Measurements from ENCODE around the gene CD274.
A peak's percentile ranks its signal among the peaks of the same experiment; 100 is the strongest.
"Not testable (repeated sequence)": the region's sequence is repeated elsewhere in the genome, so short reads cannot be mapped to it uniquely, and the experiment has no call there.

The CD274 gene

DNA sequence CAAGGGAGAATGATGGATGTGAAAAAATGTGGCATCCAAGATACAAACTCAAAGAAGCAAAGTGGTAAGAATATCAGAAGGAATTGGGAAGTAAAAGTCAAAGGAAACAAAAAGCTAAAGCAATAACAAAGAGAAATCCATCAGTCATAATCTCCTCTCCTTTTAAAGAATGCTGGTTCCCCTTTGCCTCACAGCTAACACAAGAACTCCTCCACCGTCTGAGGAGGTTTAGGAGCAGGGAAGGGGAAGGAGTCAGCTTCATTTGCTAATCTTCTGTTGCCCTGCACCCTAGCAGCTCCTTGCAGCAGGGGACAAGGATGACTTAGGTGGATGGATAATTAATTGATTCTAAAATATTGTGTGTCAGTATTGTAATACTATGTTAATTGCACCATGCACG is 16.4 kb downstream of the CD274 start:
- DNase-seq (ENCODE audit: low read depth) = no peak

DNA sequence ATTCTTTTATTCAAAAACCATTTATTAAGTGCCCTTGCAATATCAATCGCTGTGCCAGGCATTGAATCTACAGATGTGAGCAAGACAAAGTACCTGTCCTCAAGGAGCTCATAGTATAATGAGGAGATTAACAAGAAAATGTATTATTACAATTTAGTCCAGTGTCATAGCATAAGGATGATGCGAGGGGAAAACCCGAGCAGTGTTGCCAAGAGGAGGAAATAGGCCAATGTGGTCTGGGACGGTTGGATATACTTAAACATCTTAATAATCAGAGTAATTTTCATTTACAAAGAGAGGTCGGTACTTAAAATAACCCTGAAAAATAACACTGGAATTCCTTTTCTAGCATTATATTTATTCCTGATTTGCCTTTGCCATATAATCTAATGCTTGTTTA is 18.5 kb downstream of the CD274 start:
- peak; percentile 34 for DNase-seq (ENCODE audit: low read depth)

DNA sequence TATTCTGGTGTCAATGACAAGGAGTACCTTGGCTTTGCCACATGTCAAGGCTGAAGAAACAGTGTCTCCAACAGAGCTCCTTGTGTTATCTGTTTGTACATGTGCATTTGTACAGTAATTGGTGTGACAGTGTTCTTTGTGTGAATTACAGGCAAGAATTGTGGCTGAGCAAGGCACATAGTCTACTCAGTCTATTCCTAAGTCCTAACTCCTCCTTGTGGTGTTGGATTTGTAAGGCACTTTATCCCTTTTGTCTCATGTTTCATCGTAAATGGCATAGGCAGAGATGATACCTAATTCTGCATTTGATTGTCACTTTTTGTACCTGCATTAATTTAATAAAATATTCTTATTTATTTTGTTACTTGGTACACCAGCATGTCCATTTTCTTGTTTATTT is 19.8 kb downstream of the CD274 start:
- no peak for DNase-seq (ENCODE audit: low read depth)

DNA sequence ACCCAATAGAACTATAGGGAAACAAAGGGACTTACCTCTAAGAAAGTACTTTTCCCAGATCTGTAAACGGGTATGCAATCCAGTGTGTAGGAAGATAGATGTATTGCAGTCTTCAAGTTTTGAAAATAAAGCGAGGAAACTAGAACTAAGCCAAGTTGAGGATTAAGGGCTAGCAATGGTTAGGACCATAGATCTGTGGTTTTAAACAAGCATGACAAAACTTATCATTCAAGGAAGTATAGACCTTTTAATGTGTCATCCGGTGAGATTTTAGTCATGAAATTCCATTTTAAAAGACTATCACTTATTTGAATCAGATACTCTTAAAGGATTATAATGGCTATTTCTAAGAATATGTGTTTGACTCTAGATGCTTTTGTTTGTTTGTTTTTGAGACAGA is 20.5 kb downstream of the CD274 start:
- DNase-seq (ENCODE audit: low read depth) = no peak

DNA sequence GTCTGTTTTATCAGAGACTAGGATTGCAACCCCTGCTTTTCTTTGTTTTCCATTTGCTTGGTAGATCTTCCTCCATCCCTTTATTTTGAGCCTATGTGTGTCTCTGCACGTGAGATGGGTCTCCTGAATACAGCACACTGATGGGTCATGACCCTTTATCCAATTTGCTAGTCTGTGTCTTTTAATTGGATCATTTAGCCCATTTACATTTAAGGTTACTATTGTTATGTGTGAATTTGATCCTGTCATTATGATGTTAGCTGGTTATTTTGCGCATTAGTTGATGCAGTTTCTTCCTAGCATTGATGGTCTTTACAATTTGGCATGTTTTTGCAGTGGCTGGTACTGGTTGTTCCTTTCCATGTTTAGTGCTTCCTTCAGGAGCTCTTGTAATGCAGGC is 25.3 kb downstream of the CD274 start:
- DNase-seq (ENCODE audit: low read depth) = not testable (repeated sequence)

DNA sequence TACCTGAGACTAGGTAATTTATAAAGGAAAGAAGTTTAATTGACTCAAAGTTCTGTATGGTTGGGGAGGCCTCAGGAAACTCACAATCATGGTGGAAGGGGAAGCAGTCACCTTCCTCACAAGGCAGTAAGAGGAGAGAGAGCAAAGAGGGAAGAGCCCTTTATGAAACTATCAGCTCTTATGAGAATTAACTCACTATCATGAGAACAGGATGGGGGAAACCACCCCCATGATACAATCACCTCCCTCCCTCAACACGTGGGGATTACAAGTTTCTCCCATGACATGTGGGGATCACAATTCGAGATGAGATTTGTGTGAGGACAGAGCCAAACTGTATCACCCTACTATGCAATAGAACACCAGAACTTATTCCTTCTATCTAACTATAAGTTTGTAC is 27.9 kb downstream of the CD274 start:
- DNase-seq (ENCODE audit: low read depth) = no peak

DNA sequence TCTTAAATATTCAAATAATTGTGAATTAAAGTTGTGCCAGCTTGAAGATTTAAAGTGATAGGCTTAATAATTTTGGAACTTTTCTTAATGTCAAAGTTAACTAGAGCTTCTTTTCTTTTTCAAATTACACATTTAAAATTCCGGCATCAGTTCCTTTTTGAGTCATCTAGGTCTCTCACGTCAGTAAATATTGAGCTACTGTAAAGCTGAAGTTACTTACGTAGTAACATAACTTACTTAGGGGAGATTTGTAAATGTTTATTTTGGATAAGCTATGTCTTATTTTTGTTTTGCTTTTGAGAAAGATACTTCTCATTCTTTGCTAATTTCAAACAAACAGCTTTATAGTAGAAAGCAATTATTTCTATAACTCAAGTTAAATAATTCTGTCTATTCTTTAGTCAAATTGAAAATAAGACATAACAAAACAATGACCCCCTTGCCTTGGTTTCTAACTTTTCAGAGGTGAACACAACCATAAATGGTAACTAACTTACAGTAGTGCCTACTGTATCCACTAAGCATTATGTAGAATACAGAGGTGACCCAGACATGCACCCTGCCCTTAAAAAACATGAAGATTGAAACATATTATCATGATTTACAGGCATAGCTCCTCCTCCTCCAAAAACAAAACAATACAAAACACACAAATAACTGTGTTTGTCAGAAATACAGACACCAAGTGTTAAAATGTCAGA is 29.8 kb downstream of the CD274 start:
- no peak for DNase-seq (ENCODE audit: low read depth)

DNA sequence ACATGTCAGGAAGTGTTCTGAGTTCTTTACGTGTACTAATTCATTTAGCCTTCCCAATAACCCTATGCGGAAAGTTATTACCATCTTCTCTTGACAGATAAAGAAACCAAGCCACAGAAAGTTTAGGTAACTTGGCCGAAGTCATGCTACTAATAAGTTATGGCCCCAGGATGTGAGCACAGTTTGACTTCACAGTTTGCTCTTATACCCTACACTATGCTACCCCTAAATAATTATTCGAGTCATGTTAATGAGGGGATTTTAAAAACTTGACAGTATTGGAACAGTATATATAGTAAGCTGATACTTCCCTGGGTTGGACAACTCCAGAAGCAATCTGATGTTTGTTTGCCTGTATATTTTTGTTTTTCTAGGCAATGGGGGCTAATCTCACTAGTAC is 30.6 kb downstream of the CD274 start:
- no peak for DNase-seq (ENCODE audit: low read depth)

DNA sequence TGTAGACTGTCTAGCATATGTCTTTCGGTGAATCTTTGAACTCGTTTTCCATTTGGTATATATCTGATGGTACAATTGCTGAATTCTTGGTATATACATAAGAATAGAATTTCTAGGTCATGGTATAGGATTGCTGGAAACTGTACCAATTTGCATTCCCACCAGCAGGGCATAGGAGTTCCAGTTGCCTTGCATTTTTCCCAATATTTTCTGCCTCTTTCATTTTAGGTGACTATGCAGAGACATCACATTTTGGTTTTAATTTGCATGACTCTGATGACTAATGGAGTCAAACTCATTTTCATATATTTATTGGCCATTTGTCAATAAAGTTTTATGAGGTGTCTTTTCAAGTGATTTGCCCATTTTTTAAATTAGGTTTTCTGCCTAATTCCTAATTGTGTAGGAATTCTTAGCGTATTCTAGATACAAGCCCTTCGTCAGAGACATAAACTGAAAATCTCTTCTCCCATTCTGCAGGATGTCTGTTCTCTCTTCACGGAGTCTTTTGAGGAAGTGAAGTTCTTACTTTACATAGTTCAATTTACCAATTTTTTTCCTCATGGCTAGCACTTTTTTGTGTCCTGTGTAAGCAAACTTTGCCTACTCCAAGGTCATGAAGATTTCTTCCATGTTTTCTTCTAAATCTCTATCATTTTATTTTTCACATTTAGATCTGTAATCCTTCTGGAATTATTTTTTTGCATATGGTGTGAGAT is 31.1 kb downstream of the CD274 start:
- DNase-seq (ENCODE audit: low read depth) = no peak

DNA sequence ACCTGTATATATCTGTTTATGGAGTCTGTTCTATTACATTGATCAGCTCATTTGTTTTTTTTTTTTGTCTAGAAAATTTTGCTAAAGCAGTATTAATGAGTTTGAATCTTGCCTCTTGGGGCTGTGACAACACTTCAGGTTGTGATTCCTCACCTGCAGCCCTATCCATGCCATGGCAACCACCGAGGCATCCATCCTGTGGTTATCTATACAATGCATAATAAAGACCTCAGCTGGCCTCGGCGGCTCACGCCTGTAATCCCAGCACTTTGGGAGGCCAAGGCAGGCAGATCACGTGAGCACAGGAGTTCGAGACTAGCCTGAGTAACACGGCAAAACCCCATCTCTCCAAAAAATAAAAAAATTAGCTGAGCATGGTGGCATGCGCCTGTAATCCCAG is 31.9 kb downstream of the CD274 start:
- DNase-seq (ENCODE audit: low read depth) = no peak

DNA sequence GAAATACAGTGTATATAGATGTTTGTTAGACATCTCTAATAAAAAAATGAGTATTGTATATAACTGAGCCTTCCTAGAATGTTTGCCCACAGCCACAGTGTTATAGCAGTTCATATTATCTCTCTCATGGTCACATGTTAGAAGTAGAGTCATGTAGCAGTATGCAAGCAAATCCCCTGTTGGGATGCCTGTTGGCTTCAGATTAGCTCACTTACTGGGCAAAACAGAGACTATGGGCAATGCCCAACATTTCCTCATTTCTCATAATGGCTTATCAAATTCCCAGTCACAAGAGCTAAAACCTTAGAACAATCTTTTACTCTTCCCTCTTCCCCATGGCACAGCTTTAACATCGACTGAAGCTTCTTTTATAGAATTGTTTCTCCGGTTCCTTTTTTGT is 33.0 kb downstream of the CD274 start:
- no peak for DNase-seq (ENCODE audit: low read depth)

DNA sequence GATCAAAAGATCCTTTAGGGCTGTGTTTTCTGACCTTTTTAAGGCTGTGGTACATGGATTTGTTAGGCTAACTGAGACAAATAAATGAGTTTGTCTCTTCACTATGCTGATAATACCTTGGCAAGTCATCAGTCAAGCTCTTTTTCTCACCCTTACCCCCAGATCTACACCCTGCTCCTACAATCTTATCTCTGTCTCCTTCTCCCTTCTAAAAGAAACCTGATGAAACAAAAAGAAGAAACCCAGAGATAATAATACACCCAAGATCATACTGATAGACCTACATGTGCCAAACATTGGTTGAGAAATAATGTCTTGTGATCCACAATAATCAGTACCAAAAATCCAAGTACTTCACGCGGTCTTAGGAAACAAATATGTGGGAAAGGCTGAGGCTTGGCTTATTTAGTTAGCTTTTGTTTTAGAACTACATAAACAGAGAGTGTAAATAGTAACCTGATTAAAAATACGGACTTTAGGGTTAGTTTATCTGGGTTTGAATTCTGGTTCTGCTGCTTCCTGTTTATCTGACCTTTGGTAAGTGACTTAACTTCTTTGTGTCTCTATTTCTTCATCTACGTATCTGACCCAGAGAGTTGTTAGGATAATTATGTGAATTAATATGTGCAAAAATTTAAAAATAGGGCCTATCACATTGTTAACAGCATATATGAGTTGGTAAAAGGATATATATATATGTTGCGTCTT is 35.2 kb downstream of the CD274 start:
- no peak for DNase-seq (ENCODE audit: low read depth)

DNA sequence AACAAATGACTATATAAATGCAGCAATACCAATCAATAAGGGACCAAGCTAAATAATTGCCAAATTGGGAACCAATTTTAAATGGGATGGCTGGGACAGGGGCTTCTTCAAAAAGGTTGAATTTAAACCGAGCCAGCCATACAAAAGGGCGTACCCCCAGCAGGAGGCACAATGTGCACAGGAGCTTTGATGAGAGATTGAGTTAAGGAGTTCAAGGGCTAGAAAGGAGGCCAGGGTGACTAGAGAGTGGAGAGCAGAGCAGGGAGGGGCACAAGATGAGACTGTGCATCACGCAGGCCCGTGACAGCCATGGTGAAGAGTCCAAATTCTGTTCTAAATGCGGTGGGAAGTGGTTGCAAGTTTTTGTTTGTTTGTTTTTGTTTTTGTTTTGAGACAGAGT is 36.6 kb downstream of the CD274 start:
- no peak for DNase-seq (ENCODE audit: low read depth)

DNA sequence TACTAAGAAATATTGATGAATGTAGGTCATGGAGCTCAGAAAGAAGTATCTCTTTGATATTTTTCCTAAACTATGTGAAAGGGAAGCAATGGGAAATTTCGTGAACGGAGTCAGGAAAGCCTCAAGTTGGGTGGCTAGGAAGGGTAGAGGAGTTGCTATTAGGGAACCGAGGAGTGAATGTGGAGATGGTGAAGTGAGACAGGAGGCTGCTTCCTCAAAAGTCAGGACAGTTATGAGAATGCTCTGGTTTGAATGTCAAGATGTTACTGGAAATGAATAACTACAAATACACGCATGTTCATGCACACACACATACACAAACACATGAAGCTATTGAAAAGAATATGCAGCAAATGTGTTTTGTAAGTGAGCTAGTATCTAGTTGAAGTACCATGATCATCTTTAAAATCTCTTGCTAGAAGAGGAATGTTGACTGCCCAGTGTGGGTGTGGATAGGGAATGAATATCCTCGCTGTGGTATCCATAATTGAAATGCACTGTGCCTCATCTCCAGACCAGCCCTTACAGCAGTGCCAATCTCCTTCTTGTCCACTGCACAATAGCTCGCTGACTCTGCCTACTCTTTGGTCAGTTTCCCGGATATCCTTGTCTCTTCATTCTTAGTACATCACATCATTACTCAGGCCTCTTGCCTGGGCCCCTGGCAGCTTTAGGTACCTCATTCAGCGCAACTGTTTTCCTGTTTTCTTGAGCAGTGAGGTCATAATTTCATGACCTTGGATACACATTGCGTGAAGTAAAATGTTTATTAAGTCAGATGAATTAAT is 38.1 kb downstream of the CD274 start:
- DNase-seq (ENCODE audit: low read depth) = peak; percentile 40

DNA sequence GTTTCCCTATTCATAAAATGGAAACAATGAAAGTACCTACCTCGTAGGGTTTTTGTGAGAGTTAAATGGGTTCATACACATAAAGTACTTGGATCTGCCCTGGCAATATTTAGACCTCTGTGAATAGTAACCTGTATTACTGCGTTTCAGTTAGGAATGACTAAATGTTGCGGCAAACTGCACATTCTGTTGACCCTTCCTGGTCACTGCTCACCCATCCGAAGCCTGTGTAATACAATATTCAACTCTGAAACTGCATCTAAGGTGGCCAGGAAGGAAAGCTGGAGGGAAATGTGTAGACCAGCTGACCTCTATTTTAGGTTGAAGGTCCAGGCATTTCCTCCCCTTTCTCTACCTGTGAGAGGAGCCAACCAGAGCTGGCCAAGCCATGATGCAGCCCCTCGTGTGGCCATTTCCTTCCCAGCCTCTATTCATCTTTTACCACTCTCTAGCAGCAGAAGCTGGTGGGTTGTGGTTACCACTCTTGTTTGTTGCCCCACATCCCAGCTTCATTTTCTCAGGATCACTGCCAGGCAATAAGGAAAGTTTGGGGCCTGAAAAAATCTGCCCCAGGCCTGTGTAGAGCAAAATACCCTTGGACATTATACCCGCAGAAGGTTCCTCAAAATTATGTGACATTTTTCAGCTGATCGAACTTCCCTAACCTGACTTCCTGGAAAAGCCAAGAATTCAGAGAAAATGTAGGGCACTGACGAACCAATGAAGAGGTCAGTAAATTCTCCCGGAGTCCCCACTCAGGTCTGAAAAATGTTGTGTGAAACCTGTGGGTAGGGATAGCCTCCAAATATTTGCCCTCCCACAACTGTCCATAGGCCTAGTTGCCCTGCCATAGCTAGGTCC is 39.5 kb downstream of the CD274 start:
- no peak for DNase-seq (ENCODE audit: low read depth)

DNA sequence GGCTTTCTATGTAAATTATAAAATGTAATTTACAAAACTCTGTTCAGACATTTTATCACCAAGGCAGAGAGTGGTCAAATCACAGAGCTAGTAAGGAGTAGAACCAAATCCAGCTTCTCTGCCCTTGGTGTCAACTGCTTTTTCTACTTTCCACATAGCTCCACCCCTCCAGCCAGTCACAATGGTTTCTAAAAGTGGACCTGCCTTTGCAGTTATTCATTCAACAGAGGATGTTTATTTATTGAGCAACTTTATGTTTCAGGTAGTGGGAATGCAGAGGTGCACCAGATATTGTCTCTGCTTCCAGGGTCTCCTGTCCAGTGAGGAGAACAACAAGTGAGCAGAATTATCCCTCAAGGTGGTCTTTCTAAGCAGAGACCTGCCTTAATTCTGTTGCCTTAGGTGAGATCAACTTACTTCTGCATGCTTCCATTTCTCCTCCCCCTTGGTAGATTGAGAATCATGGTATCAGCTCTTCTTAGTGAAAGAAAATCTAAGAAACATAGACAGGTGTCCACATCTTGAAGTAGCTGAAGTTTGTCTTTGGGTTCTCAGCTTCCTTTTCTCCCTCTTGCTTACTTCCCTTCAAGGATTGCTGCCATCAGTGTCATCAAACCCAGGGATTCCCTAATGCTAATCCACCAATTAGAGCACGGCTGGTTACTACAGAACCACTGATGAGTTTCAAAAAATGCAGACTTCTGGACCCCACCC is 42.8 kb downstream of the CD274 start:
- DNase-seq (ENCODE audit: low read depth) = no peak

DNA sequence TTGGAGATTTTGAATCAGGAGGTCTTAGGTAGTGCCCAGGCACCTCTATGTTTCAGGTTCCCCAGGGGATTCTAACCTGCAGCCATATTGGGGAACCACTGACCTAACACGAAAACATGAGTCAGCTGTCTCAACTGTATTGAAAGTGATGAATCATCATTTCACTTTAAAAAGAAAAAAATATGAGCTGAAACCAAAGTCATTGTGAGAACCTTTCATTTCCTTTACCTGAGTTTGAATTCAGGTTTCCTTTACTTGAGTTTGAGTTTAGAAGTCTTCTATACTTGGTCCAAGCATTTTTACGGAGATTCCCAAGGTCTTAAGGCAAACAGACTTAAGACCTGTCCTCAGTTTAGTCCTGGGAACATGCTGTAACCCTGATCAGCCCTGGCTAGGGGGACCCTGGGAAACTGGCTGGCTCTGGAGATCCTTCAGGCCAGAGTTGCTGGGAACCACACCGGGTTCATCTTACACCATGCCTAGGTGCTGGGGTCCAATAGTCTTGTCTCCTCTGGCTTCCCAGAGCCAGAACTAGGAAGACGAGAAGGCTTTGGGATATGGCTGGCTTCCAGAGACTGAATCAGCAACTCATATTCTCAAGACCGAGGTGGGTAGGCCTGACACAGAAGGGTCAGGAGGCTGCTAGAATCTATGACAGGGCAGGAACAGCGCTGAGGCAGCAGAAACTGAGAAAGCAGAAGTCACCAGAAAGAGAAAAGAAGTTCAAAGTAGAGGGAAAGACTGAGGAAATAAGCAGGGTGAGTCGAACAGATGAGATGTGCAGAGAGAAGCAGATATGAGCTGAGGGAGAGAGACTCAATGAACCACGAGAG is 43.6 kb downstream of the CD274 start:
- peak; percentile 90 for DNase-seq (ENCODE audit: low read depth)

DNA sequence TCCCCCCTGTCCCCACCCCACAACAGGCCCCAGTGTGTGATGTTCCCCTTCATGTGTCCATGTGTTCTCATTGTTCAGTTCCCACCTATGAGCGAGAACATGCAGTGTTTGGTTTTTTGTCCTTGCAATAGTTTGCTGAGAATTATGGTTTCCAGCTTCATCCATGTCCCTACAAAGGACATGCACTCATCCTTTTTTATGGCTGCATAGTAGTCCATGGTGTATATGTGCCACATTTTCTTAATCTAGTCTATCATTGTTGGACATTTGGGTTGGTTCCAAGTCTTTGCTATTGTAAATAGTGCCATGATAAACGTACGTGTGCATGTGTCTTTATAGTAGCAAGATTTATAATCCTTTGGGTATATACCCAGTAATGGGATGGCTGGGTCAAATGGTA is 44.4 kb downstream of the CD274 start:
- DNase-seq (ENCODE audit: low read depth) = not testable (repeated sequence)

DNA sequence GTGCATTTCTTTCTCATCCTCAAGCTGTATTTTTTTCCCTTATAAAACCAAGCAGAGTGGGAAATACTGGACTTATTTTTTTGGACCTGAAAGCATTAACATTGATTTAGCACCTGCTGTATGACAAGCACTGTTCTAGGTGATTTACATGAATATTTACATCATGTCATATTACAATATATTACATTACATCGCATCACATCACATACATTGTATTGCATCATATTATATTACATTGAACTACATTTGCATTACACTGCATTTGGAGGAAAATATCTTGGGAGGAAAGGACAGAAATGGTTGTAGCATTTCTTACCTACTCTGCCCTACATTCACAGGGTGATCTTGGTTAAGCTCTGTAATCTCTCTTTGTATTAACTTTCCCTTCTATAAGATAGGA is 48.8 kb downstream of the CD274 start:
- DNase-seq (ENCODE audit: low read depth) = no peak

DNA sequence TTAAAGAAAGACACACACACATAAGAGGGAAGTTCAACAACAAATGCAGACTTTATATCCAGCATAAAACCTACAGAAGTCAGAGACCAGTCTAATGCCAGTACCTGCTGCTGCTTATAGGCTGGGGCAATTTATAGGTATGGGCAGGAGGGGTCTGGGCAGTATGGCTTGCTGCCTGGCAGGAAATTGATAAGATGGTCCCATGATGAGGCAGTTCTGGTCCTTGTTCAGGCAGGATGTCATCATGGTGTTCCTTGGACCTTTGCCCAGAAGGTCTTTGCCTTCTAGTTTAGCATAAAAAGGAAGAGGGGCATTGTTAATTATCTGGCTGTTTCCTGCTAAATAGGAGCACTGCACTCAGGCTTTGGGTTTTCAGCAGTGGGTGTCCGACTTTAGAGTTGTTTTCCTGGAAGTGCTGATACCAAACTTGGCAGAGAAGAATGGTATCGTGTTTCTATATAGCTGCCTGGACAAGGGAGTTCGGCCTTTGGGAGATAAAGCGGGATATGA is 49.6 kb downstream of the CD274 start:
- DNase-seq (ENCODE audit: low read depth) = peak; percentile 68

All from iris pigment epithelial cell (primary cell).